ENCODE data around the gene DMRTB1. TPM values are rescaled to one million over a fixed set of nuclear protein-coding genes. Genes with fewer than 3 reads are reported as not detected.

Gene DMRTB1
- total RNA-seq, 2 experiments from 2014 or later: not detected

DNA sequence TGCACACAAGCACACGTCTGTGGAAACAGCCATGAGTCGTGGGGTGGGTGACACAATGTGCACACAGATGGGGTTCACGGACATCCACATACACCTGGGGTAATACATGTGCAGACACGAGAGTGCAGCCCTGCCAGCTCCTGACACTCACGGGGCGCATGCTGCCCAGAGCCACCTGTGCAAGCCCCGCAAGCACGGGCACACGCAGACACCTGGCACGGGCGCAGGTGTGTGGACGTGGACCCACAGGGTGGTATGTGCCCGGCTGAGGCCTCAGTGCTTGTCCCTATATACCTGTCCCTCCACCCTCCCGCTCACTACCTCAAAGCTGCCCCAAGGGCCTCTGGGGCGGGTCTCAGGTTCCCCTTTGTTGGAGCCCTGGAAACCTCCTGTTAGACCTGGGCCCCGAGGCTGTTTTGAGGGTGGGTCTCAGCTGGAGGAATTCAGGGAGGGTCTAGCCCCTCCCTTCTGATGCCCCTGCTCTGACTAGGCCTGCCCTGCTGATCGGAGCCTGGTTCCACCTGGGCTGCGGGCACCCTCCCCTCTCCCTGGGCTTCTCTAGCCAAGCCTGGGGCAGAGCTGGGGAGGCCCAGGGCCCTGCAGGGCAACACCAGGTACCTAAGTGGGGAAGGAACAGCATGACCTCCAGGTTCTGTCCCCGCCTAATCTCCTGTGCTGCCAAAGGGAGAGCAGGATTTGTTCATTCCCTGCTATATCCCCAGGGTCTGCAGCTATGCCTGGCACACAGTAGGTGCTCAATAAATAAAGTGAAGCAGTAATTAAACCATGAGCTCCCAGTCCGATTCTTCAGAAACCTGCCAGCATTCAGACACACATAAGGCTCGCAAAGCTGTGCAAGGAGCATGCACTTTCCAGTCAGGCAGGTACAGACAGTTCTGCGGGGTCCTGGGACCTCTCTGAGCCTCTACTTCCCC is 49.1 kb downstream of the DMRTB1 start:
- no peaks in the 10 kb centered on the region for H3K9me3 Mint-ChIP-seq
- H3K4me1 Mint-ChIP-seq: no peaks in the 10 kb centered on the region
- H3K36me3 Mint-ChIP-seq: no peaks in the 10 kb centered on the region
- H3K27ac Mint-ChIP-seq: no peak overlapping the region
- POLR2A ChIA-PET: no interaction called here
- no peak overlapping the region for H3K4me3 Mint-ChIP-seq
- H3K27me3 Mint-ChIP-seq: no peaks in the 10 kb centered on the region
- ATAC-seq (ENCODE audit: low read depth): no peak
- no peak for DNase-seq

DNA sequence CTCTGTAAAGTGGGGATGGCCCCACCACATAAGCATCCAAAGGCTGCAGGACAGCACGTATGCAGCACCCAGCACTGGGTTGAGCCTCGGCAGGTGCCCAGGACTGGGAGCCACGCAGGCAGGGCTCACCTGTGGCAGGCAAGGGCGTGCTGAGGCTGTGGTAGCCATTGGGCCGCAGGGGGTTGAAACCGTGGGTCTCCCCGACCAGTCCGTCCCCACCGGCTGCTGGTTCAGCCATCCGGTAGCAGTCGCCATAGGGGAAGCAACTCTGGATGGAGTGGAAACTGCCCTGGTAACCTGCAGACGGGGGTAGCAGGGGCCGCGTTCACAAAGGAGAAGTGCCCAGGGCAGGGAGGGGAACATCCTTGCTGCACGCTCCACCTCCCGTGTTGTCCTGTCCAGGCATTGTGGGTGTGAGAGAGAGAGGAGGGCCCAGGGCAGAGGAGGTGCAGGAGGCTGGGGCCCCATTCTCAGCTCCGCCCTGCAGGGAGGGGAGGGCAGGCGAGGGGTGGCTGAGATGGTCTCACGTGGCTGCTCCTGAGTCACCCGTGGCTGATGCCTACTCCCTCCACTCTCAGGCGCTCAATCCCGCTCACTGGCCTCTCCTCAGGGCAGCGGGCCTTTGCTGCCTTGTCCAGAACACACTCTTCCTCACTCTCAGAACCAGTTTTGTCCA is 49.9 kb downstream of the DMRTB1 start:
- no peak for DNase-seq
- H3K27ac Mint-ChIP-seq: no peak overlapping the region
- ATAC-seq (ENCODE audit: low read depth): no peak
- H3K4me1 Mint-ChIP-seq: no peaks in the 10 kb centered on the region
- no peak overlapping the region for H3K4me3 Mint-ChIP-seq
- POLR2A ChIA-PET: no interaction called here
- no peaks in the 10 kb centered on the region for H3K36me3 Mint-ChIP-seq
- no peaks in the 10 kb centered on the region for H3K27me3 Mint-ChIP-seq
- H3K9me3 Mint-ChIP-seq: no peaks in the 10 kb centered on the region

DNA sequence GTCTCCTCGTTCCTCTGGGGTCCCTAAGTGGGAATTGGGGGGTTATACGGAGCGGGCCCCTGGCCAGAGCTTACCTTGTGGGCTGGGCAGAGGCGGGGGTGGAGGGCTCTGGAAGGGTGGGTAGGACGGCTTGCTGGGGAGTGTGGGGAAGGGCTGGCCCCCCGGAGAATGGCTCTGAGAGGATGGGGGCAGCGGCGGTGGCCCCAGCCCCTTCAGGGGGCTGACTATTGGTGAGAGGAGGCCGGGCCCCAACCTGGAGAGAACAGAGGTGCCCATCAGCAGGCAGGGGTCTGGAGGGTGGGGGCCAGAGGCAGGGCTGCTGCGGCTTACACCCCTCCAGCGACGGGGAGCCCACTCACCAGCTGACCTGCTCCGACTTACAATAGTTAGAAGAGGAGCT is 50.6 kb downstream of the DMRTB1 start:
- Mint-ChIP-seq H3K36me3 (no peaks in the 10 kb centered on the region), H3K4me1 (no peaks in the 10 kb centered on the region), H3K27ac (no peak overlapping the region), H3K4me3 (no peak overlapping the region), H3K9me3 (no peaks in the 10 kb centered on the region), H3K27me3 (no peaks in the 10 kb centered on the region)
- ATAC-seq (ENCODE audit: low read depth): no peak
- no peak for DNase-seq
- POLR2A ChIA-PET: no interaction called here

DNA sequence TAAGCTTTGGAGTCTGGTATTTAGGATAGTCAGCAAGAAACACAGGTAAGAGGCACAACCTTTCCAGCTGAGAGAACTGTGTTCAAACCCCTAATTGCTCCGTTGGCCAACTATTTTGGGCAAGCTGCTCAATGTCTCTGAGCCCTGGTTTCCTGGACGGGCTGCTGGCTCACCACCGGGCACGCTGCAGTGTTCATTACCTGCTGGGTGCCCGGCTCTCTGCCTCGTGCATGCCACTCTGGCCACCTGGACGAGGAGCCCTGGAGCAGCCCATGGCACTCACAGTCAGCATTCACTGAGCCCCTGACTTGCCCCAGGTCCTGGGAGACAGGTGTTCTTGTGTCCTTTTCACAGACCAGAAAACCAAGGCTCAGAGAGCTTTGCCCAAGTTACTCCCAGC is 51.0 kb downstream of the DMRTB1 start:
- no peaks in the 10 kb centered on the region for H3K27me3 Mint-ChIP-seq
- no peak overlapping the region for H3K4me3 Mint-ChIP-seq
- H3K36me3 Mint-ChIP-seq: no peaks in the 10 kb centered on the region
- ATAC-seq (ENCODE audit: low read depth) (no peak), DNase-seq (no peak)
- H3K4me1 Mint-ChIP-seq: no peaks in the 10 kb centered on the region
- H3K9me3 Mint-ChIP-seq: no peaks in the 10 kb centered on the region
- H3K27ac Mint-ChIP-seq: no peak overlapping the region
- POLR2A ChIA-PET: no interaction called here

DNA sequence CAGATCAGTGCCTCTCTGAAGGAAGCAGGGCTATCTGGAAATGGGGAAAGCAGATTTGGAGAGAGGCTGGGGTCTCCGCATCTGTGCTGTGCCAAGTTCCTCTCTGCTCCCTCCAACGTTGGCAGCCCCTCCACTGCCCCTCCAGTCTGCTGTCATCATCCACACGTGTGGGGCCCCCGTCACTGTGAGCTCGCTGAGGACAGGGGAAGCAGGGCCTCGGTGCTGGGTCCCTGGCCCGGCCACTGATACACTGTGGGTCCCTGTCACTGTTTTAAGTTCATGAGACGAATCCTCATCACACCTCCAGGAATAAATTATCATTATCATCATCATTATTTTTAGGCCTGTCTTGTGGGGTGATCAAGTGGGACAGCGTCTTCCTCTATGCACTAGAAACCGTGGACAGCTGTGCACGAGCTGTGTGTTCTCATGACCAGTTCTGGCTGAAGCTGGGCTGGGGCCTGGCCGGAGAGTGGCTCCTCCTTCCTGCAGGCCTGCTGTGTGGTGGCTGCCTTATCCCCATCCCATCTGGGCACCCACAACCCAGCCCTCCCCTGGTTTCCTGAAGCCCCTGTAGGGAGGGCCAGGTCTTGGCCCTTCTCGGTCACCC is 52.2 kb downstream of the DMRTB1 start:
- no peaks in the 10 kb centered on the region for H3K9me3 Mint-ChIP-seq
- no peaks in the 10 kb centered on the region for H3K27me3 Mint-ChIP-seq
- no peaks in the 10 kb centered on the region for H3K4me1 Mint-ChIP-seq
- H3K36me3 Mint-ChIP-seq: no peaks in the 10 kb centered on the region
- DNase-seq (no peak), ATAC-seq (ENCODE audit: low read depth) (no peak)
- POLR2A ChIA-PET: no interaction called here
- no peak overlapping the region for H3K27ac Mint-ChIP-seq
- H3K4me3 Mint-ChIP-seq: no peak overlapping the region

DNA sequence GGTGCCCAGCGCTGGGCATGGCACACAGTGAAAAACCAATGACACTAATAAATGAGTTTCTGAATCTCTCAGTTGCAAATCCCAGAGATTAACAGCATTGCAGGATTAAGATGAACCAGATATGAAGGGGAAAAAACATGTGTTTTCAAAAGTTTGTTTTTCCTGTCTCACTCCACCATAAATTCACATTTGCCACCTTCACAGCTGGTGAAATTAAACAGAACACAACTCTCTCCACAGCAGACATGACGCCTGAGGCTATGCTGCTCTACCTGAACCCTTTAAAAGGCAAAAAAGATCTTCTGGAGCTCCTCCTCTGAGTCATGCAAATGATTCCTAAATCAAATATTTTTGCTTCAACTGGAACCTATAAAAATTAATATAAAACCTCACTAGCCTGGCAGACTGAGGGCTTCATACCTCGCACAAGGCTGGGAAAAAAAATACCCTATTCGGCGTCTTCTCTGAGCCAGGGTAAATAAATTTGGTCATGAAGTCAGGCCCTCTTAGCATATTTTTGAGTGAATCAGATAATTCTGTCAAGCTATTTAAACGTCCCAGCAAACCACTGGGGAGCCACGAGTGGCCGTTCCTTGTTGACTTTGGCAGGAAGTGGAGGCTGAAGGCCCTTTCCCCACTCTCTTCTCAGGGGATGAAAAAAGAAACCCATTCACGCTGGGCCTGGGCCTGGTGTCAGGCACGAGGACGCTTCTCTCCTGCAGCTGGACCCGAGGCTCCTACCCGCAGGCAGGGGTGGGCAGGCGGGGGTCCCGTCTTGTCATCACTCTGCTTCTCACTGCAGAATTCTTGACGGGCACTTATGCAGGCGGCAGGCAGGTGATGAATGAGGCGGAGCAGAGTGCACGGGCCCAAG is 53.0 kb downstream of the DMRTB1 start:
- H3K27me3 Mint-ChIP-seq: no peaks in the 10 kb centered on the region
- no peaks in the 10 kb centered on the region for H3K9me3 Mint-ChIP-seq
- DNase-seq (no peak), ATAC-seq (ENCODE audit: low read depth) (no peak)
- H3K36me3 Mint-ChIP-seq: no peaks in the 10 kb centered on the region
- H3K4me3 Mint-ChIP-seq: no peak overlapping the region
- H3K27ac Mint-ChIP-seq: no peak overlapping the region
- POLR2A ChIA-PET: no interaction called here
- H3K4me1 Mint-ChIP-seq: no peaks in the 10 kb centered on the region

DNA sequence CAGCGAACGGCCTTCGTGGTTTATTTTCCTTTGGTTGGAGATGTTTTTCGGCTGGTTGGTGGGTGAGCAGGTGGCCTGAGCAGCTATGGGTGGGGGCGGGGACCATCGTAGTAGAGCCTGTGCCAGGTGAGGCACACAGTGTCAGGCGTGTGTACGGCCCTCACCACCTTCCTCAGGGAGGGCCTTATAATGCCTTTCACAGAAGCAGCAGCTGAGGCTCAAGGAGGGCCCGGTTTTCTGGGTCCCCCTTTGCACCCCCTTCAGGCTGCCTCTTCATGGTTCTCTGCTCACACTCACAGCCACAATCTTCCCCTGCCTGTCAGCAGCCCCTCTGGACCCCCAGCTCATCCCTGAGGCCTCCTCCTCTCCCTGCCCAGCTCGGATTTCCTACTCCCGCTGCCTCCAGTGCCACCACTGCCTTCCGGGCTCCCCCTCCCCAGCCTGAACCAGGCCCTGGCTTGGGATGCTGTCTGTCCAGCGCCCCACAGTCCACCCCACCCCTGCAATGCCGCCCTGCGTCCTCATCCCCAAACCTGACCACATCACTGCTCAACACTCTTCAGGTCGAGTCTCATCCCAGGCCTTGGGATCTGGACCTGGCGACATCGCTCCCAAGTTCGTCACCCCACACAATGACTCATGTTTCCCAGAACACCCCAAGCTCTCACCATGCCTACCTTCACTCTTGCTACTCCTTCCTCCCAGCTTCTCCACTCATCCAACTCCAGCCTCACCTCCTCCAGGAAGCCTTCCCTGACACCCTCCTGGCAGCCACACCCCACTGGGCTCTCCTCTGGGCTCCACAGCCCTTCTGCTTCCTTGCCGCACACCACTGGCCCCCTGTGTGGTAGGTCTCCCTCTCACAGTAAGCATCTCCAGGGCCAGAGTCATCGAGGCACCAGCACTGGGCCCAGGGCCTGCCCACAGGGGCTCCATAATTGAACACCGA is 53.9 kb downstream of the DMRTB1 start:
- no peaks in the 10 kb centered on the region for H3K4me1 Mint-ChIP-seq
- H3K36me3 Mint-ChIP-seq: no peaks in the 10 kb centered on the region
- H3K4me3 Mint-ChIP-seq: no peak overlapping the region
- no peaks in the 10 kb centered on the region for H3K27me3 Mint-ChIP-seq
- H3K9me3 Mint-ChIP-seq: no peaks in the 10 kb centered on the region
- H3K27ac Mint-ChIP-seq: peak overlapping the region; percentile 25
- DNase-seq: no peak
- ATAC-seq (ENCODE audit: low read depth): no peak
- POLR2A ChIA-PET: no interaction called here

DNA sequence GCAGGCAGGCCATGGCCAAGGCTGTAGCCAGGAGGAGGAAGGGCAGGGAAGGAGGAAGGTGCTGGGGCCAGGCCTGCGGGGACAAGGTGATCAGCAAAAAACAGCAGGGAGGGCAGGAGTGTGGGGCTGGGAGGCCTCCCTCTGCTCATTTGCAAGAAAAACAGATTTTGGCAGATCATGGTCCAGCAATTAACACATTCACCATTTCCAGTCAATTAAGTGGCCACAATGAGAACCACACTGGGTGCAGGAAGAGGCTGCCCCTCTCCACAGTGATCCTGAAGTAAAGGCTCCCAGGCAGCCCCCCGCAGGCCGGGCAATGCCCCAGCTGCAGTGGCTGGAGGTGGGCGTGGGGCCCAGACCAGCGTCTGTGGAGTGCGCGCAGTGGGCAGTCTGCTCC is 54.6 kb downstream of the DMRTB1 start:
- H3K4me1 Mint-ChIP-seq: no peaks in the 10 kb centered on the region
- DNase-seq (no peak), ATAC-seq (ENCODE audit: low read depth) (no peak)
- no peaks in the 10 kb centered on the region for H3K36me3 Mint-ChIP-seq
- no peaks in the 10 kb centered on the region for H3K27me3 Mint-ChIP-seq
- H3K9me3 Mint-ChIP-seq: no peaks in the 10 kb centered on the region
- H3K27ac Mint-ChIP-seq: no peak overlapping the region
- H3K4me3 Mint-ChIP-seq: no peak overlapping the region
- POLR2A ChIA-PET: no interaction called here

DNA sequence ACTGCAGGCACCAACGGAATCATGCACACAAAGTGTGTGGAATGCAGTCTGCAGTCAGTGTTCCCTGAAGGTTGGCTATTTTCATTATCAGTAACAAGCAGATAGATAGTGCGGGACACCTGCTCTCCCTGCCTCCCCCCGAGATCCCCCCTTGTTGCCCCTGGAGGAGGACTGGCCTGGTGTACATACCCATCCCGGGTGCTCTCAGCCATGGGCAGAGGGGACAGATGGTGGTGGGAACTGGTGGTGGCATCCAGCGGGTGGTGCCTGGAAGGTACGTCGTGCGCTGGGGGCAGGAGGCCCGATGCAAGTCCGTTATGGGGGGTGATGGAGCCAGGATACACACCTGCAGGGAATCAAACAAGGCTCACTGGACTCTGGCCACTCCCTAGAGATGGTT is 55.2 kb downstream of the DMRTB1 start:
- H3K36me3 Mint-ChIP-seq: no peaks in the 10 kb centered on the region
- ATAC-seq (ENCODE audit: low read depth): no peak
- H3K27me3 Mint-ChIP-seq: no peaks in the 10 kb centered on the region
- POLR2A ChIA-PET: no interaction called here
- H3K9me3 Mint-ChIP-seq: no peaks in the 10 kb centered on the region
- no peak overlapping the region for H3K27ac Mint-ChIP-seq
- DNase-seq: no peak
- H3K4me1 Mint-ChIP-seq: no peaks in the 10 kb centered on the region
- H3K4me3 Mint-ChIP-seq: no peak overlapping the region

DNA sequence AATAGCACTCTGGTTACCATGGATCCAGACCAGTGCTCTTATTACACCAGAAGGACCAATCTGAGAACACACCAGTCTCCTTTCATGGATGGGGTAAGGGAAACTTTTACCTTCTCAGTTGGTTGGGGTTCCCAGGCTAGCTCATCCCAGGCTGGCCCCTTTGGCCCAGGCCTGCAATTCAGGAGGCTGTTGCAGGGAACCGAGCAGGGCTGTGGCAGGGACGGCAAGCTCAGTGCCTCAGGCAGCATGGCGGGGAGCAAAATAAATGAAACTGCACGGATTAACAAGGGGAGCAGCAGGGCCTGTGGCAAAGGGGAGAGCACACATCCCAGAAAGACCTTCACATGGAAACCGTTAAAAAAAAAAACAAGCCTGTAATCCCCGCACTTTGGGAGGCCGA is 57.0 kb downstream of the DMRTB1 start:
- Mint-ChIP-seq H3K9me3 (no peaks in the 10 kb centered on the region), H3K4me1 (no peaks in the 10 kb centered on the region), H3K4me3 (no peak overlapping the region), H3K36me3 (no peaks in the 10 kb centered on the region), H3K27me3 (no peaks in the 10 kb centered on the region), H3K27ac (no peak overlapping the region)
- ATAC-seq (ENCODE audit: low read depth) (no peak), DNase-seq (no peak)
- POLR2A ChIA-PET: no interaction called here
